H9 (cell line): ENCODE results near the gene VDAC1. TPM values are rescaled to one million over a fixed set of nuclear protein-coding genes. Genes with fewer than 3 reads are reported as not detected.

Experiments
- DNase-seq: peaks from one replicate; pipeline ENCODE4 v3.0.0-alpha.2; 2017
- H2AFZ ChIP-seq: one replicate; pipeline ENCODE4 v1.6.1; 2013; ENCODE audit warnings: mild to moderate bottlenecking, low read length, control low read depth, moderate library complexity
- H2AK5ac ChIP-seq: 2 replicates; pipeline ENCODE4 v1.6.1; 2013; ENCODE audit warnings: low read length, control low read depth, mixed read lengths; ENCODE audit not compliant: insufficient read length
- H2BK120ac ChIP-seq: one replicate; pipeline ENCODE4 v1.6.1; 2013; ENCODE audit warnings: low read depth, mild to moderate bottlenecking, low read length, control low read depth, inconsistent platforms; ENCODE audit not compliant: poor library complexity, severe bottlenecking
- H2BK12ac ChIP-seq: 2 replicates; pipeline ENCODE4 v1.6.1; 2013; ENCODE audit warnings: low read length, control low read depth, mixed read lengths, low read depth; ENCODE audit not compliant: insufficient read length
- H2BK15ac ChIP-seq: 2 replicates; pipeline ENCODE4 v1.6.1; 2013; ENCODE audit warnings: low read depth, low read length, control low read depth
- H2BK20ac ChIP-seq: one replicate; pipeline ENCODE4 v1.6.1; 2013; ENCODE audit warnings: low read depth, mild to moderate bottlenecking, low read length, control low read depth, inconsistent platforms; ENCODE audit not compliant: poor library complexity, severe bottlenecking
- H2BK5ac ChIP-seq: 2 replicates; pipeline ENCODE4 v1.6.1; 2013; ENCODE audit warnings: low read length, control low read depth, mixed read lengths; ENCODE audit not compliant: insufficient read length
- H3K14ac ChIP-seq: 2 replicates; pipeline ENCODE4 v1.6.1; 2013; ENCODE audit warnings: low read length, control low read depth; ENCODE audit not compliant: insufficient read depth
- H3K18ac ChIP-seq: 2 replicates; pipeline ENCODE4 v1.6.1; 2013; ENCODE audit warnings: low read depth, mild to moderate bottlenecking, mixed read lengths, low read length, control low read depth; ENCODE audit not compliant: insufficient read length
- H3K23ac ChIP-seq: 2 replicates; pipeline ENCODE4 v1.6.1; 2013; ENCODE audit warnings: low read length, control low read depth, mixed read lengths, low read depth; ENCODE audit not compliant: insufficient read length
- H3K23me2 ChIP-seq: 2 replicates; pipeline ENCODE4 v1.6.1; 2013; ENCODE audit warnings: low read depth, mild to moderate bottlenecking, mixed read lengths, low read length, control low read depth; ENCODE audit not compliant: insufficient read length, poor library complexity, severe bottlenecking
- H3K27ac ChIP-seq: 2 replicates; pipeline ENCODE4 v1.5.1; 2013; ENCODE audit warnings: low read length, control low read depth, mixed read lengths, low read depth; ENCODE audit not compliant: insufficient read length
- H3K27me3 ChIP-seq: 2 replicates; pipeline ENCODE4 v1.6.1; 2013; ENCODE audit warnings: low read length, control low read depth, inconsistent platforms; ENCODE audit not compliant: insufficient read depth
- H3K4ac ChIP-seq: 2 replicates; pipeline ENCODE4 v1.6.1; 2013; ENCODE audit warnings: low read depth, mild to moderate bottlenecking, control low read depth, inconsistent platforms, low read length, moderate library complexity
- H3K4me1 ChIP-seq: 2 replicates; pipeline ENCODE4 v1.6.1; 2013; ENCODE audit warnings: low read length, control low read depth, inconsistent platforms; ENCODE audit not compliant: insufficient read depth
- H3K4me2 ChIP-seq: 2 replicates; pipeline ENCODE4 v1.6.1; 2013; ENCODE audit warnings: low read length, control low read depth, mixed read lengths; ENCODE audit not compliant: insufficient read length, insufficient read depth
- H3K56ac ChIP-seq: 2 replicates; pipeline ENCODE4 v1.6.1; 2013; ENCODE audit warnings: low read depth, mild to moderate bottlenecking, mixed read lengths, low read length, control low read depth; ENCODE audit not compliant: insufficient read length
- H3K79me1 ChIP-seq: 2 replicates; pipeline ENCODE4 v1.6.1; 2013; ENCODE audit warnings: low read depth, mild to moderate bottlenecking, moderate library complexity, low read length, control low read depth, inconsistent platforms; ENCODE audit not compliant: insufficient read depth, poor library complexity, severe bottlenecking
- H3K79me2 ChIP-seq: 2 replicates; pipeline ENCODE4 v1.6.1; 2013; ENCODE audit warnings: low read length, control low read depth, inconsistent platforms; ENCODE audit not compliant: insufficient read depth
- H3K9ac ChIP-seq: 2 replicates; pipeline ENCODE4 v1.6.1; 2013; ENCODE audit warnings: low read length, control low read depth, mixed read lengths; ENCODE audit not compliant: insufficient read length; ENCODE audit errors: extremely low read depth
- H3K9me3 ChIP-seq: one replicate; pipeline ENCODE4 v1.6.1; 2013; ENCODE audit warnings: low read depth, low read length, inconsistent platforms; ENCODE audit not compliant: control insufficient read depth
- H3T11ph ChIP-seq: one replicate; pipeline ENCODE4 v1.6.1; 2013; ENCODE audit warnings: mild to moderate bottlenecking, low read length, control low read depth, inconsistent platforms
- H4K20me1 ChIP-seq: one replicate; pipeline ENCODE4 v1.6.1; 2013; ENCODE audit not compliant: control insufficient read depth, insufficient read length, insufficient read depth
- H4K5ac ChIP-seq: 2 replicates; pipeline ENCODE4 v1.6.1; 2013; ENCODE audit warnings: low read depth, mild to moderate bottlenecking, mixed read lengths, low read length, control low read depth; ENCODE audit not compliant: insufficient read length
- H4K8ac ChIP-seq: replicated peaks from 2 replicates; pipeline ENCODE4 v1.6.1; 2013; ENCODE audit warnings: low read length, control low read depth, mixed read lengths, low read depth; ENCODE audit not compliant: insufficient read length
- H4K91ac ChIP-seq: 2 replicates; pipeline ENCODE4 v1.6.1; 2013; ENCODE audit warnings: low read depth, mild to moderate bottlenecking, moderate library complexity, mixed read lengths, low read length, control low read depth; ENCODE audit not compliant: insufficient read length
- H3K27ac Mint-ChIP-seq, 3 experiments: 2 replicates in 2 of 3; 3 replicates in 1 of 3; pipeline ENCODE4 v1.8.0; 2020 to 2021; ENCODE audit warnings: mixed read lengths in 3 of 3, mild to moderate bottlenecking in 1 of 3, moderate library complexity in 1 of 3
- H3K27me3 Mint-ChIP-seq: 2 replicates; pipeline ENCODE4 v1.8.0; 2021; ENCODE audit warnings: low read depth, mild to moderate bottlenecking, moderate library complexity, mixed read lengths
- H3K36me3 Mint-ChIP-seq, 3 experiments: 2 replicates in 2 of 3; 3 replicates in 1 of 3; pipeline ENCODE4 v1.8.0; 2020 to 2021; ENCODE audit warnings: low read depth in 3 of 3, mixed read lengths in 3 of 3; ENCODE audit not compliant: insufficient read depth in 1 of 3
- H3K4me1 Mint-ChIP-seq, 2 experiments: 2 replicates each; pipeline ENCODE4 v1.8.0; 2020; ENCODE audit warnings: mixed read lengths in 2 of 2
- H3K4me3 Mint-ChIP-seq, 2 experiments: 2 replicates in 1 of 2; 3 replicates in 1 of 2; pipeline ENCODE4 v1.8.0; 2020 to 2021; ENCODE audit warnings: mild to moderate bottlenecking in 2 of 2, mixed read lengths in 2 of 2, moderate library complexity in 1 of 2
- H3K9me3 Mint-ChIP-seq, 2 experiments: 2 replicates in 1 of 2; 3 replicates in 1 of 2; pipeline ENCODE4 v1.8.0; 2020; ENCODE audit warnings: mild to moderate bottlenecking in 2 of 2, mixed read lengths in 2 of 2, moderate library complexity in 1 of 2
- CTCF ChIP-seq: fragments of 200-600 bp; sonication (generic); conservative IDR thresholded peaks from 3 replicates; pipeline ENCODE4 v1.8.0; 2021; ENCODE audit warnings: antibody characterized with exemption, mild to moderate bottlenecking
- WGBS: extraction: QIAGEN DNeasy Blood & Tissue Kit; methylation state at CpG from one replicate; pipeline ENCODE4 v1.1.7; 2013; ENCODE audit warnings: missing lambda C conversion rate, low lambda C conversion rate, mixed read lengths; ENCODE audit not compliant: insufficient read length; ENCODE audit errors: extremely low coverage; 5-methylcytosine and 5-hydroxymethylcytosine counted together
- total RNA-seq: library from RNA; stranded (reverse); gene quantifications from 2 replicates; pipeline ENCODE4 v1.2.1, GENCODE V29; 2021

VDAC1 gene
- total RNA-seq, 1 experiment from 2014 or later = 208 TPM

DNA sequence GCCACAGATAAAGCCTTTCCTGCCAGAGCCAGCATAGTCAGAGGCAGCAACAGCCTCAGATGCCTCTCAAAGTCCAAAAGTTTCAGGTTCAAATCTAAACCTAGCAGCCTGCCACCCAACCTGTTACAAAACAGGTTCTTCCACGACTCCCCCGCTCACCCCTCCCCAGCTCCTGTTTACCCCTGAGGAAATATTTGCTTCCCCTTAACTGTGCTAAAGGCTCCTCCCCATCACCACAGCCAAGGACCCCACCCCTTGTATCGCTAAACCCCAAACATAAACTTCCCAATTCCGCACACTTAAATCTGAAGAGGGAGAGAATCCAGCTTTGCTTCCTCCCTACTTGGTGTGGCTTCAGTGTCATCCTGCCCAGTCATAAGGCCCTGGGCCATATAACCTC is 15.4 kb upstream of the VDAC1 start:
- Mint-ChIP-seq H3K4me3 (no peak overlapping the region), H3K9me3 (no peaks in the 10 kb centered on the region; a peak in 1 of 5 replicates), H3K27ac (no peak overlapping the region; a peak in 1 of 7 replicates), H3K4me1 (peaks cover 10 to 11% of the 10 kb centered on the region in 2 experiments), H3K36me3 (no peaks in the 10 kb centered on the region), H3K27me3 (peaks cover 6% of the 10 kb centered on the region)
- H2BK20ac ChIP-seq = no peak overlapping the region
- H3K23me2 ChIP-seq = no peaks in the 10 kb centered on the region
- no peak overlapping the region for H2BK15ac ChIP-seq
- TF ChIP-seq CTCF = no peak
- no CpG with 5 or more reads among the region's 4 CpGs for WGBS
- no peak overlapping the region for H2BK12ac ChIP-seq
- DNase-seq = no peak
- H2BK5ac ChIP-seq = no peak overlapping the region
- H3K56ac ChIP-seq = no peak overlapping the region
- no peaks in the 10 kb centered on the region for H3K79me2 ChIP-seq
- no peak overlapping the region for H3K27ac ChIP-seq
- H3K4ac ChIP-seq = no peak overlapping the region
- no peak overlapping the region for H3K18ac ChIP-seq
- no peak overlapping the region for H3K4me2 ChIP-seq
- no peak overlapping the region for H2BK120ac ChIP-seq
- no peaks in the 10 kb centered on the region for H4K20me1 ChIP-seq
- H2AFZ ChIP-seq = no peak overlapping the region
- no peak overlapping the region for H3K14ac ChIP-seq
- no peaks in the 10 kb centered on the region; the same call in 1 of the 2 replicates for H3K4me1 ChIP-seq
- no peaks in the 10 kb centered on the region for H3K9me3 ChIP-seq
- H4K8ac ChIP-seq = no peak overlapping the region
- no peak overlapping the region for H4K91ac ChIP-seq
- no peak overlapping the region for H3K23ac ChIP-seq
- H3T11ph ChIP-seq = no peak overlapping the region
- H3K27me3 ChIP-seq = no peaks in the 10 kb centered on the region
- H3K79me1 ChIP-seq = no peaks in the 10 kb centered on the region
- H3K9ac ChIP-seq = no peak overlapping the region
- no peak overlapping the region for H2AK5ac ChIP-seq
- H4K5ac ChIP-seq = no peak overlapping the region
